GM18861 (cell line): Measurements from ENCODE around the gene OSBPL2.

Experiments used
- ATAC-seq: cut with Tn5 transposase; IDR thresholded peaks from one replicate; pipeline ENCODE4 v1.9.1; 2021; ENCODE audit not compliant: unreplicated experiment

The OSBPL2 gene

DNA sequence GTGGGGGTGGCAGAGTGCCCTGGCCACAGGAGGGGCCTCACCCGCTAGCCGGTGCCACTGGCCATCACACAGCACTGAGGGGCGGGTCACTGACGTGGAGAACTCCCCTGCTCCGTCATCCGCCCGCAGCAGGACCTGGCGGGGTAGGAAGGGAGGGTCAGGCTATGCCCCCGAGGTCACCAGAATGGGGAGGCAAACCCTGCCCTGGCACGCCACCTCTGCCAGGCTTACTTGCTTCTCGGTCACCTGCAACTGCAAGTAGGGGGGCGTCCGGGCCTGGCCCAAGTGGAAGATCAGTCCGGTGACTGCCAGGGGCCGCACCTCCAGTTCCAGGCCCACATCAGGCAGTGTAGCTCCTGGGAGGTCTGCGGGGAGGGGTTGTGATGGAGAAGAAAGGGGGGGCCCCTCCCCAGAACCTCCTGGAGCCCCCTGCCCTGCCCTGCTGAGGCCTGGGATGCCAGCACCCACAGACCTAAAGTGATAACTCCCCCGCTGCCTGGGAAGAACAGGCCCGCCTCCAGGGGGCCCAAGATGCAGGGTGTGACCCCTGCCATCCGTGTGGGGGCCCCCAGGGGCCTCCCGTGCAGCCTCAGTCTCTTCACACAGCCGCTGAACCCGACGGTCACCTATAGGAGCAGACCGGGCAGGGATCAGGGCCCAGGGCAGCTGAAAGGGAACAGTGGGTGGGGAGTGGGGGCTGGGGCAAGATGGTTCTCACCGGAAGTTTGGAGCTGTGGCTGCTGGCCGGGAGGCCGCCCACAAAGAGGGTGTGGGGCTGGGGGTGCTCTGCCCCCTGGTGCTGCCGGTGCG lies 71.8 kb downstream of the OSBPL2 start:
- no peak for ATAC-seq

DNA sequence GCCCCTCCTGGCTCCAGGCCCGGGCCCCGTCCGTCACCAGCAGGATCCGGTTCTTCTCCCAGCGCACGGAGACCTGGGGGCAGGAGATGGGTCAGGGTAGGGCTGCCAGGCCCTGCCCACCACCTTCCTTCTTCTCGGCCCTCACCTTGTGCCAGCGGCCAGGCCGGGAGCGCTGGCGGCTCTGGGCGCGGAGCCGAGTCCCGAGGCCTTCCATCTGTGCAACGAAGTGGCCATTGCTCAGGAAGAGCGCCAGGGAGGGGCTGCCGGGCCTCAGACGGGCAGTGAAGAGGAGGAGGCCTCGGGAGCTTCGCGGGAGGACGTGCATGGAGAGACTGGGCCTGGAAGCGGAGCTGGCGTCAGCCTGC lies 72.4 kb downstream of the OSBPL2 start:
- ATAC-seq: no peak

DNA sequence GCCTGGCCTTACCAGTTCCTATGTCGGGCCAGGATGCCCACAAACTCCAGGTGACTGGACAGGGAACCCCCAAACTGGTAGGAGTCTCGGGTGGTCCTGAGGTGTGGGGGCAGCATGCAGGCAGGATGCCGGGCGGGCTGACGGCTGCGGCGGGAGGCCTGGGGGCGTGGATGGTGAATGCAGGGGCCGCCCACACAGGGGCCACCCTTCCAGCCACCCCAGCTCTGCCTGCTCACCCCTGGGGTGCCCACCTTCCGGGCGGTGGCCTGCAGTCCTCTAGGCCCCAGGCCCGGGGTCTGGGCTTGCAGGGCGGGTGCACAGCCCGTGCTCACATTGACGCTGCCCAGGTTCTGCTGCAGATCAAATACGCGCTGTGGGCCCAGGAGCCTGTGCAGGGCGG lies 72.8 kb downstream of the OSBPL2 start:
- no peak for ATAC-seq

DNA sequence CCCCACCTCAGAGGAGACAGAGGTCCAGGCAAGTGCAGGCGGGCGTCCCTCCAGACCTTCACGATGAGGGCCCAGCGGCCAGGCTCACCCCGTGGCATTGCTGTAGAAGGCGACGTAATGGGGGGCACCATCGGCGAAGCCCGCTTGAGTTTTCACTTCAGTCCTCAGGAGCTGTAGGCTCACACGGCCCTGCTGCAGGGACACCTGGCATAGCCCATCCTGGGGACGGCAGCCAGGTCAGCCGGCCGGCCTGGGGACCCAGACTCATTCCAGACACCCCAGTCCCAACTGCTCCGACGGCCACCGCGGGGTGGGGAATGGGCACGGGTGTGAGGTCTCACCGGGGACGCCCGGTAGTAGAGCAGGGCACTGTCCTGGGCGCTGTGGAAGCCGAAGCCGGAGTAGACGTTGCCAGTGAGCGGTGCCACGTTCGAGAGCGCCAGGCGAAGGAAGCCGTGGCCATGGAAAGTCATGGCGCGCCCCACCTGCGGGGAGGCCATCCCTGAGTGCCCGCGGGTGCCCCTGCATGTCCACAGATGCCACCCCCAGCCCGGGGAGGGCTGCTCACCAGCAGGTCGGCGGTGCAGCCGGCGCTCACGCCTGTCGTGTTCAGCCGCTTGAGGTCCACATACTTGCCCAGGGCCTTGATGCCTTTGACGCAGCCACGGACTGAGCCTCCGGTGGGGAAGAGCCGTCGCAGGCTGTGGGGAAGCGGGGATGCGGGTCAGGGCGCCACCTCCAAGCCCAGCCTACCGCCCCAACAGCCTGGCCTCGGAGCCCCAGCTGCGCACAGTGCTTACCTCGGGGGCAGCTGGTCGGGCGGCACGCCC lies 73.7 kb downstream of the OSBPL2 start:
- ATAC-seq: no peak

DNA sequence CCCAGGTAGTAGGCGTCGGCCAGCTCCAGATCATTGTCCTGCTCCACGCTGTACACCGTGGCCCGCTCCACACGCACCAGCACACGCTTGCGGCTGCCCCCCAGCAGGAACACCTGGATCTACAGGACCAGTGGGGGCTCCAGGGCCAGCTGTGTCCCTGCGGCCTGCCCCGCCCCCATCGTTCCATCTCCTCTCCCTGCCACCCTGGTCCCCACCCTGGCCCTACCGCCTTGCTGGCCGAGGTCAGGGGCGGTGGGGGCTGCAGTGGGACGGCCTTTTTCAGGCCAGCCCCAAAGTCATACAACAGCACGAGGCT lies 74.3 kb downstream of the OSBPL2 start:
- no peak for ATAC-seq

DNA sequence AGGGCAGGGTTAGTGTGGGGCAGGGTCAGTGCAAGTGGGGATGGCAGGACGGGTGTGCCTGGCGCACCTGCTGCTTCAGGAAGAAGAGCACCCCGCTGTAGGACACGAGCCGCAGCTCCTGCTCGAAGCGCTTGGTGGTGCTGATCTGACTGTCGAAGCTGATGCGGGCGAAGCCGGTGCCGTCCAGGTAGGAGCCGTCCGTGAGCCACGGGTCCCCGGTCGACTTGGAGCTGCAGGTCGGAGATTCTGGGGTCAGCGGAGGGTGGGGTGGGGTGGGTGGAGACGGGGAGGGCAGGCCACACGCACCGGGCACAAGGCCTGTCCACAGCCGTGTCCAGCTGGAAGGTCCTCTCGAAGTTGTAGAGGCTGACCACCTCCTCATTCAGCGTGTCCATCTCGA lies 74.7 kb downstream of the OSBPL2 start:
- ATAC-seq: no peak

DNA sequence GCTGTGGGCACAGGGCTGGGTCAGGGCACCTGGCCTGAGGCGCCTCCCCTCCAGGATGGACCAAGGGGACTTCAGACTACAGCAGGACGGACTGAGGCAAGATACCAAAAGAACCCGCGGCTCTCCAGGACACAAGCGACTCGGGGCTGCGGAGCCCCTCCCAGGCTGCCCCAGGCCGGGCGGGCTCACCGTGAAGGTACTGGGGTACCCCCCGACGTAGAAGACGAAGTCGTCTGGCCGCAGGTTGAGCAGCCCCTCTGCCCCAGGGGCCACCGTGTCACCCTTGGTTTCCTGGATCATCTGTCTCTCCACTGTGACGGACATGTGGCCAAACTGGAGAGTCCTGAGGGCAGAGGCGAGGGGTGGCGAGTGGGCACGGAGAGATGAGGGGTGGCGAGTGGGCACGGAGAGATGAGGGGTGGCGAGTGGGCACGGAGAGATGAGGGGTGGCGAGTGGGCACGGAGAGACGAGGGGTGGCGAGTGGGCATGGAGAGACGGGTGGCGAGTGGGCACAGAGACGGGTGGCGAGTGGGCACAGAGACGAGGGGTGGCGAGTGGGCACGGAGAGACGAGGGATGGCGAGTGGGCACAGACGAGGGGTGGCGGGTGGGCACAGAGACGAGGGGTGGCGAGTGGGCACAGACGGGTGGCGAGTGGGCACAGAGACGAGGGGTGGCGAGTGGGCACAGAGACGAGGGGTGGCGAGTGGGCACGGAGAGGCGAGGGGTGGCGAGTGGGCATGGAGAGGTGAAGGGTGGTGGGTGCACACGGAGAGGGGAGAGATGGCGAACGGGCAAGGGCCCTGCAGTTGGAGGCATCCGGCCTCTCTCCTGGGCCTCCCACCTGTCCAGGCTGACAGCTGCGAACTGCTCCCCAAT lies 75.4 kb downstream of the OSBPL2 start:
- ATAC-seq: no peak

DNA sequence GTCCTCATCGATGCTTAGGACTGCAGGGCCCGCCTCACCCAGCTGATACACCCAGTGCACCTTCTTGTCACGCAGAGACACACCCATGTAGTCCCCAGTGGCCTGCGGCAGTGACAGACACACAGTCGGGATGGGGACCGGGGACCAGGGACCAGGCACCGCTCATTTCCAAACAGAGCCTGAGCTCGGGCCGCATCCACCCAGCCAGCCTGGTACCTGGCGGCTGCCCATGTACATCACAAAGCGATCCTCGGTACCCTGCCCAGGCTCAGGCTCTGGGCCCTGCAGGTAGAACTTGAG lies 76.0 kb downstream of the OSBPL2 start:
- no peak for ATAC-seq

DNA sequence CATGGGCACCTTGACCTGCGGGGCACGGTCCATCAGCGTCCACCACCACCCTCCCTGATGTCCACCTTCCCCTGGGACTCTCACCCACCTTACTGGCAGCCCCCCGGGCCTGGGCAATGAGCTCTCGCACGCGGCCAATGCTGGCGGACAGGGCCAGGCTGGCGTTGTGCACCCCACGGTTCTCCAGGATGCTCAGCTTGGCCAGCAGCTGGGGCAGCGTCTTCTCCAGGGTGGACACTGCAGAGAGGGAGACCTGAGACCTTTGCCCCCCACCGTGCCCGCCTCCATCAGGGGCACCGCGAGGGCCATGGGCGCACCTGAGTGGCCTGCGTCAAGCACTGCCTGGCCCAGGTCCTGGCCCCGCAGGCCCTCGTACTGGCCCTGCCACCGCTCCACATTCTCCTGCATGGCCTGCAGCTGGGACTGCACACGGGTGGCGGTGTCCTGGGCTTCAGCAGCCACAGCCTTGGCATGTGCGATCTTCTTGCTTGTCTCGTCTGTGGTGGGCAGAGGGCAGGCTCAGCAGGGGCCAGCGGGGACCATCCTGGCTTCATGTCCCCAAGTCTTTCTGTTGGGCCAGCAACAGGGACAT lies 76.5 kb downstream of the OSBPL2 start:
- no peak for ATAC-seq

DNA sequence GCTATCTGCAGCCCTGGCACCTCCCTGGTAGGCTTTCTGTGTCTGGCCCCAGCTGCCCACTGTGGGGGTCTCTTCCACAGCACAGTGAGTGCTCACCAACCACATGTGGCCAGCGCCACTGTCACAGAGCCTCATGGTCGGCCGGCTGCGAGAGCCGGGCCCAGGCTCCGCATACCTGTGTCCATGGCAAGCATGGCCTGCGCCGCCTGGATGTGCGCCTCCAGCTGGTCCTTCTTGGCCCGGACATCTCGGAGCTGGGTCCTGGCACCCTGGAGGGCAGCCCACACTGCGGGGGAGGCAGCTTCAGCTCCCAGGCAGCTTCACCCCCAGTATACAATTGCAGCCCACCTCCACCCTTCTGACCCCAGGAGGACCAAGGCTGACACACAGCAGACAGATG lies 77.5 kb downstream of the OSBPL2 start:
- no peak for ATAC-seq

DNA sequence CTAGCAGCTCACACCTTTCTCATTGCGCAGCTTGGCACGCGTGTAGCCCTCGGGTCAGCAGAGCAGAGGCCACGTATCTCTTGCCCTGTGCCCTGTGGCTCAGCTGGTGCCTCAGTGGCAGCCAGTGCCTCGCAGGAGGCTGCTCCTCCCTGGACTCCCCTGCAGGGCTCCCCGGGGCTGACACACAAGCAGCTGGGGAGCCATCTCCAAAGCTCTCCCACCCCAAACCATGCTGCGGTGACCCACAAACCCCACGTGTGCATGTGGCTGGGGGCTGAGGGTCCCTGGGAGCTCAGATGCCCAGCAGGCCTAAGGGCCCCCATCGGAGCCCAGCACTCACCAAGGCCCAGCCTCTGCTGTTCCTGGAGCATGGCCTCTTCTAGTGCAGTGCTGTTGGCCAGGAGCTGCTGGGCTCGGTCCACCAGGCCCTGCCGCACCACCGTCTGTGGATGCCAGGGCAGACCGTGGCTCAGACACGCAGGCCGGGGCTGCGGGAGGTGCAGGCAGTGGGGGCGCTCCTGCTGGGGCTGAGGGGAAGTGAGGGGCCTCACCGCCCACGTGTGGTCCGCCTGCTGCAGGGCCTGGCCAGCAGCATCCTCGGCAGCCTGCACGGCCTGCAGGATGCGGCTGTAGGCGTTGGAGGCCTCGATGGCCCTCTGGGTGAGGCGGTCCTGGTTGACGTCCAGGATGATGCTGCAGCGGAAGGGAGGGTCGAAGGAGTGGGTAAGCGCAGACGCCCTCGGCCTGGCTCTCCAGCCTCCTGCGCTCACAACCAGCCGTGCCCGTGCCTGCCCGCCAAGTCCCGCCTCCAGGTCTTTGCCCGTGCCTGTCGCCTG lies 78.2 kb downstream of the OSBPL2 start:
- no peak for ATAC-seq

DNA sequence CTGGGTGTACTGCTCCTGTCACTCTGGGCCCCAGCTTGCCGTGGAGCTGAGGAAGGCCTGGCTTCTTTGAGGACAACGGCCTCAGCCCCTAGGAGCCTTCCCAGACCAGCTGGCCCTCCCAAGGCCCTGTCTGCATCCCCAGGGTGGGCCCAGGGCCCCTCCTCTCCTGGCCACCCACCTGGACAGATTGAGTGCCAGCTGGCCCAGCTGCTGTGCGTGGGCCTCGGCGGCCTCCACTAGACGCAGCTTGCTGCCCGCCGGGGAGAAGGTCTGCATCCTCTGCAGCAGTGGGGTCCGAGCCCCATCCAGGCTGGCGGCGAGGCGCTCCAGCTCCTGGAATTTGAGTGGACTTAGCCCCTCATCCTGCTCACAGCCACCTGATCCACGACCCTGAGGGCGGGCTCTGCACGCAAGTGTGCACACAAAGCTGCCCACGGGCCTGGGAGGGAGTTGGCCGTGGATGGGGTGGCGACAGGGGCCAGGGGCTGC lies 78.9 kb downstream of the OSBPL2 start:
- no peak for ATAC-seq

DNA sequence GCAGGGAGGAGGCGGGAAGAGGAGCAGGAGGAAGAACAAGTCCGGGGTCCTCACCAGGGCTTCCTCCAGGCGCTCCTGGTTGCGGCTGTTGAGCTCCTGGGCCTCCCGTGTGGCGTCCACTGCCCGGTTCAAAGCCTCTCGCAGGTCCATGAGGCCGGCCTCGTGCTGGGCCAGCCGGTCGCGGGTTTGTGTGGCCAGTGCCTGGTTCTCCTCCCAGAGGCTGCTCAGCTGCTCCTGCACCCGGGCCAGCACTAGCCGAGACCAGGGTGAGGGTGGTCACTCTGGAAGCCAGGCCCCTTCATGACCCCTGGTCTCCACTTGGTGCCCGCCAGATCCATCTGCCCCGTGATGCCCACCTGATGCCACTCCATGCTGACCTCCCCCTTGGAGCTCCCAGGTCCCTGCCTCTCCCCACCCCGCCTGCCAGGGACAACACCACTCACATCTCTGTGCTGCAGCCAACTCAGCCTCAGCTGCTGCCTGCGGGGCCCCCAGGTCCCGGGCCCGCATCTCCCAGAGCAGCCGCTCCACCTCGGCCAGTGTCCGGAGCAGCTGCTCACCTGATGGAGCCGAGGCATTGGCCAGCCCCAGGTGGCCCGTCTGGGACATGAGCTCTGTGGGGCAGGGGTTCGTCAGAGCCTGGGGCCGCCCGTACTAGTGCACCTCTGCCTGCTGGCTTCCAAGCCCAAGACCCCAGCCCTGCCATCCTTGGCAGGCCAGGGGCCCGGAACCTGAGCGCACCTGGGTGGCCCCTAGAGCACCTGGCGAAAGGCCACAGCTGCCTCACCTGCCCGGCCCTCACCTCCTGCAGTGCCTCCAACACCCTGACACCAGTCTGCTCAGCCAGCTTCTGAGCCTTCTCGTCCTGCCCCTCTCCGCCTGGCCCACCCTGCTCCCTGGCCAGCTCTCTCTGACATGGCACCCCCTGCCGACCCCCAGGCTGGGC lies 80.4 kb downstream of the OSBPL2 start:
- no peak for ATAC-seq

DNA sequence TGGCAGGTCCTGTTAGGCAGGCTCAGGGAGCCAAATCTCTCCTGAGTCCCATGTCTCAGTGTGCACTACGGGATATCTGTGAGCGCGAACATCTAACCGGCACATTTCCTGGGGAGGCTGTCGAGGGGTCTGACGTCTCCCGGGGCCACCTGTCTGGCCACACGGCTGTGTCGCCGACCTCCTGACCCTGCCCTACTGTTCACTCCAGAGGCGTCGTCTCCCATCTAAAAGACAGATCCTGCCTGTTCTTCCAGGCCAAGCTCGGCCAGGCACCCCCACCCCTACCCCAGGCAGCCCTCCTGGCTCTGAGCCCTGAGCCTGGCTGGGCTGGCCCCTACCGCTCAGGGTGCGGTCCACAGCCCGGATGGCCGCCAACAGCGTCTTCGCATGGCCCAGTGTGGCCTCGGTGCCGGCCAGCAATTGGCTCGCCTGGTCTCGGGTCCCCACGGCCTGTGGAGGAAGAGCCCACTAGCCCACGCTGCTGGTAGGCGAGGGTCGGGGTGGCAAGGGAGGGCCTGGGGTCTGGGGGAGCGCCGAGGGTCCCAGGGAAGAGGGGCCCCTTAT lies 81.1 kb downstream of the OSBPL2 start:
- ATAC-seq: no peak

DNA sequence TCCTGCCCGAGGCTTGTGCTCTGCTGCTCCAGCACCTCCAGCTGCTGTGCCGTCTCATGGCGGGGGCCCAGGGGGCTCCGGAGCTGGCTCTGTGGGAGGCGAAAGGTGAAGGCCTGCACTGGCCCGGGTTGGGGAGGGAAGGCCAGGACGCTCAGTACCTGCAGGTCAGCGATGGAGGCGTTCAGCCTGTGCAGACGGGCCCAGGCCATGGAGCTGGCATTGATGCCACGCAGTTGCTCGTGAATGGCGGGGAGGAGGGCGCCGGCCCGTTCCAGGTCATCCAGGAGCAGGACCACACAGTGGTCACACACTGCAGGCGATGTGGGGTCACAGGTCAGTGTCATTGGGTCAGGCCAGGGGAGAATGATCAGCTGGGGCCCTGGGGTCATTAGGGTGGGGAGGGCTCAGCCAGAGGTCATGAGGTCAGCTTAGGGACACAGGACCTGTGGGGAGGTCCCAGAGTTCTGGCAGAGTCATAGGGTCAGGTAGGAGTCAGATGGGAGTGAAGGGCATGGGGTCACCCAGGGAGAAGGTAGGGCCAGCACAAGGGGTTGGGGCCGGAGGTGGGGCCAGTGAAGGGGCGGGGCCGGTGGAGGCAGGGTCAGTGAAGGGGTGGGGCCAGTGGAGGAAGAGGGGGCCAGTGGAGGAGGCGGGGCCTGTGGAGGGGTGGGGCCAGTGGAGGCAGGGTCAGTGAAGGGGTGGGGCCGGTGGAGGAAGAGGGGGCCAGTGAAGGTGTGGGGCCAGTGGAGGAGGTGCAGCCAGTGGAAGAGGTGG lies 82.4 kb downstream of the OSBPL2 start:
- no peak for ATAC-seq

DNA sequence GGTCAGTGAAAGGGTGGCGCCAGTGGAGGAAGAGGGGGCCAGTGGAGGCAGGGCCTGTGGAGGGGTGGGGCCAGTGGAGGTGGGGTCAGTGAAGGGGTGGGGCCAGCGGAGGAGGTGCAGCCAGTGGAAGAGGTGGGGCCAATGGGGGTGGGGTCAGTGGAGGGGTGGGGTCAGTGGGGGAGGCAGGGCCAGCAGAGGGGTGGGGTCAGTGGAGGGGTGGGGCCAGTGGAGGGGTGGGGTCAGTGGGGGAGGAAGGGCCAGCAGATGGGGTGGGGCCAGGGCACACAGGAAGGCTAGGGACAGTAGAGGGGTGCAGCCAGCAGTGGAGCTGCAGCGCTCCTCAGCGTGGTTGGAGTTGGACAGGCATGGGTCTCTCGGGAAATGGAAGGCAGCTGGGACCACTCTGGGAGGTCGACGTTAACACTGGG lies 83.2 kb downstream of the OSBPL2 start:
- no peak for ATAC-seq

DNA sequence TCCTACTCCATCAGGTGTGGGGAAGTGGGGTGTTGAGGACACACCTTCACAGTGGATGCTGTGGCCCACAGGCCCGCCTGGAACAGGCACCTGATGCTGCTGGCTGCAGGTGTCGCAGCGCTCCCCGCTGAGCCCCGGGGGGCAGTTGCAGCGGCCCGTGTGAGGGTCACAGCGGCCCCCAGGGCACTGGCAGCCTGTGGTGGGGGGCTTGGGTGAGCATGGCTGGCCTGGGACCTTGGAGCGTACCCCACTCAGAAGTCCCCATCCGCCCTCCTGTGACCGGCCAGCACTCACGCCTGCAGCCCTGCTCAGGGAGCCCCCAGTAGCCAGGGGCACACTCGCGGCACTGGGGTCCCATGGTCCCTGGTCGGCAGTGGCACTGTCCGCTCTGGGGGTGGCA lies 83.7 kb downstream of the OSBPL2 start:
- ATAC-seq: no peak

DNA sequence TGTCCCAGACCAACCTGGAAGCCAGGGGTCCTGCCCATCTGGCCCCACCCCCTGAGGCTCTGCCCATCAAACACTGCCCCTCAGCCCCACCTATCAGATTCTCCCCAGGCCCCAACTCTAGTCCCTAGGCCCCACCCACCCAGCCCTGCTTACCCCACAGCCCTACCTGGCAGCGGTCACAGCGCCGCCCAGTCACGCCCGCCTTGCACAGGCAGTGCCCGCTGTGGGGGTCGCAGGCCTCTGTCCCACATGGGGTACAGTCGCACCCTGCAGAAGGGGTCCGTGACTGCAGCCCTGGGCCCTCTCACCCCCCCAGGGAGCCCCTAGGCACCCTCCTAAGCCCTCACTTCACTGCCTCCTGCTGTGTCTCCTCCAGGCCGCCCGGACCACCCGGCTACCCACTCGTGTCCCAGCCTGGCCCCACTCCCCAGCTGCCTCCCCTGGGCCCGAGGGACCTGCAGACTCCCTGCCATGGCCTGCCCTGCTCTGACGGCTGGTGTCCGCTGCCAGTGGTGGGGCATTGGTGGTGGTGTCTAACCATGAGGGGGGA lies 84.2 kb downstream of the OSBPL2 start:
- no peak for ATAC-seq
